Ishikawa (cell line): ENCODE data around the gene RFX2.

Experiments used
- EGR1 ChIP-seq: IDR thresholded peaks from 2 replicates; pipeline ENCODE4 v1.6.1; 2012
- TAF1 ChIP-seq: IDR thresholded peaks from 2 replicates; pipeline ENCODE4 v1.6.1; 2012; ENCODE audit warnings: low read depth, mild to moderate bottlenecking
- ZBTB7A ChIP-seq: IDR thresholded peaks from 2 replicates; pipeline ENCODE4 v1.6.1; 2012; ENCODE audit warnings: low read depth

GRCh38 chr19:5953680-5954213 lies 156.6 kb downstream of the RFX2 start:
- TF ChIP-seq ZBTB7A, result no peak
- no peak for TF ChIP-seq EGR1
- TF ChIP-seq TAF1, result no peak
